Neural progenitor cell (in vitro differentiated cells): ENCODE data around the gene RFFL. TPM values are rescaled to one million over a fixed set of nuclear protein-coding genes. Genes with fewer than 3 reads are reported as not detected.

Experiments
- DNase-seq: peaks from one replicate; pipeline ENCODE4 v3.0.0-alpha.2; 2016; ENCODE audit warnings: low spot score
- H2AFZ ChIP-seq: fragments of 200-600 bp; sonication (generic); replicated peaks from 2 replicates; pipeline ENCODE4 v1.6.1; 2016; ENCODE audit warnings: antibody characterized with exemption
- H3F3A ChIP-seq: fragments of 200-600 bp; sonication (generic); 2 replicates; pipeline ENCODE4 v1.6.1; 2016; ENCODE audit warnings: antibody characterized with exemption, low read depth
- H3K27ac ChIP-seq: fragments of 200-600 bp; sonication (generic); 2 replicates; pipeline ENCODE4 v1.5.1; 2016; ENCODE audit warnings: mild to moderate bottlenecking
- H3K27me3 ChIP-seq: fragments of 200-600 bp; sonication (generic); 2 replicates; pipeline ENCODE4 v1.6.1; 2016; ENCODE audit warnings: mild to moderate bottlenecking, moderate library complexity
- H3K36me3 ChIP-seq: fragments of 200-600 bp; sonication (generic); 2 replicates; pipeline ENCODE4 v1.5.1; 2016
- H3K4me1 ChIP-seq: fragments of 200-600 bp; sonication (generic); 2 replicates; pipeline ENCODE4 v1.6.1; 2016; ENCODE audit warnings: mixed run types
- H3K4me2 ChIP-seq: fragments of 200-600 bp; sonication (generic); 2 replicates; pipeline ENCODE4 v1.6.1; 2016
- H3K4me3 ChIP-seq: fragments of 200-600 bp; sonication (generic); 2 replicates; pipeline ENCODE4 v1.5.1; 2016
- H3K79me2 ChIP-seq: fragments of 200-600 bp; sonication (generic); 2 replicates; pipeline ENCODE4 v1.6.1; 2016; ENCODE audit warnings: low read depth
- H3K9ac ChIP-seq: fragments of 200-600 bp; sonication (generic); 2 replicates; pipeline ENCODE4 v1.6.1; 2016
- H3K9me3 ChIP-seq: fragments of 200-600 bp; sonication (generic); 2 replicates; pipeline ENCODE4 v1.5.1; 2016; ENCODE audit warnings: low read depth
- H4K20me1 ChIP-seq: fragments of 200-600 bp; sonication (generic); 2 replicates; pipeline ENCODE4 v1.6.1; 2016; ENCODE audit warnings: low read depth
- H3K27ac Mint-ChIP-seq: 3 replicates; pipeline ENCODE4 v1.8.0; 2021; ENCODE audit warnings: mixed read lengths
- H3K27me3 Mint-ChIP-seq: 2 replicates; pipeline ENCODE4 v1.8.0; 2022; ENCODE audit warnings: low read depth, mild to moderate bottlenecking, inconsistent platforms, moderate library complexity, mixed read lengths; ENCODE audit not compliant: insufficient read depth
- H3K36me3 Mint-ChIP-seq: 3 replicates; pipeline ENCODE4 v1.8.0; 2021; ENCODE audit warnings: mixed read lengths
- H3K4me1 Mint-ChIP-seq: 3 replicates; pipeline ENCODE4 v1.8.0; 2021; ENCODE audit warnings: mixed read lengths
- H3K4me3 Mint-ChIP-seq: 3 replicates; pipeline ENCODE4 v1.8.0; 2021; ENCODE audit warnings: mild to moderate bottlenecking, moderate library complexity, mixed read lengths
- H3K9me3 Mint-ChIP-seq: 3 replicates; pipeline ENCODE4 v1.8.0; 2020; ENCODE audit warnings: mixed read lengths
- EZH2 ChIP-seq: fragments of 200-600 bp; sonication (generic); IDR thresholded peaks from 2 replicates; pipeline ENCODE4 v1.6.1; 2017; ENCODE audit warnings: antibody characterized with exemption, mild to moderate bottlenecking, moderate library complexity
- EZH2phosphoT487 ChIP-seq: fragments of 200-600 bp; sonication (generic); IDR thresholded peaks from 2 replicates; pipeline ENCODE4 v1.6.1; 2017; ENCODE audit warnings: antibody characterized with exemption
- total RNA-seq: library from RNA; depleted of rRNA; stranded (reverse); fragments of >200 nt; gene quantifications from 2 replicates; pipeline ENCODE4 v1.2.3, GENCODE V29; 2015; ENCODE audit warnings: low replicate concordance
- TF ChIP-seq, protein P1 (sequence below): fragments of 200-600 bp; sonication (generic); IDR thresholded peaks from 2 replicates; pipeline ENCODE4 v1.5.1; 2017; ENCODE audit warnings: antibody characterized with exemption, mild to moderate bottlenecking

The RFFL gene
- total RNA-seq, 1 donor from 2014 or later: 20.6 TPM

DNA sequence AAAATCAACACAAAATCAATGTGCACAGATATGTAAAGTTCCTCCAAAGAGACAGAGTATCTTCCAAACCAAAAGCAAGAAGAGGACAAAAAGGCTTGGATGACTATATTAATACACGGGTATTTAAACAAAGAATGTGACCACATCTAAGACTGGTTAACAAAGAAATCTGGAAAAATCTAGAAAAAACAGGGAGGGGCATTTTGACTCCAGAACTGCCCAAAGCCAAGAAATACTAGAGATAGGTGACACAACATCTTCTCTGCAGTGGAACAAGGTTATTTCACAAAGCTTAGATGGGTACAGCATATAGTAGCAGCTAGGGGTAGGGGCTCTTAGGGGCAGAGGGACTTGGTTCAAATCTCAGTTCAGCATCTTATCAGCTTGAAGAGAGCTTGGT lies 10.3 kb downstream of the RFFL start:
- no peak overlapping the region for H3K9ac ChIP-seq
- H4K20me1 ChIP-seq: no peaks in the 10 kb centered on the region
- H3K27me3 Mint-ChIP-seq: peaks cover 2% of the 10 kb centered on the region
- no peak overlapping the region for H3K4me3 Mint-ChIP-seq
- no peaks in the 10 kb centered on the region for H3K36me3 Mint-ChIP-seq
- H3K36me3 ChIP-seq: no peaks in the 10 kb centered on the region
- TF ChIP-seq EZH2 (no peak), EZH2phosphoT487 (no peak)
- TF ChIP-seq, protein P1, sequence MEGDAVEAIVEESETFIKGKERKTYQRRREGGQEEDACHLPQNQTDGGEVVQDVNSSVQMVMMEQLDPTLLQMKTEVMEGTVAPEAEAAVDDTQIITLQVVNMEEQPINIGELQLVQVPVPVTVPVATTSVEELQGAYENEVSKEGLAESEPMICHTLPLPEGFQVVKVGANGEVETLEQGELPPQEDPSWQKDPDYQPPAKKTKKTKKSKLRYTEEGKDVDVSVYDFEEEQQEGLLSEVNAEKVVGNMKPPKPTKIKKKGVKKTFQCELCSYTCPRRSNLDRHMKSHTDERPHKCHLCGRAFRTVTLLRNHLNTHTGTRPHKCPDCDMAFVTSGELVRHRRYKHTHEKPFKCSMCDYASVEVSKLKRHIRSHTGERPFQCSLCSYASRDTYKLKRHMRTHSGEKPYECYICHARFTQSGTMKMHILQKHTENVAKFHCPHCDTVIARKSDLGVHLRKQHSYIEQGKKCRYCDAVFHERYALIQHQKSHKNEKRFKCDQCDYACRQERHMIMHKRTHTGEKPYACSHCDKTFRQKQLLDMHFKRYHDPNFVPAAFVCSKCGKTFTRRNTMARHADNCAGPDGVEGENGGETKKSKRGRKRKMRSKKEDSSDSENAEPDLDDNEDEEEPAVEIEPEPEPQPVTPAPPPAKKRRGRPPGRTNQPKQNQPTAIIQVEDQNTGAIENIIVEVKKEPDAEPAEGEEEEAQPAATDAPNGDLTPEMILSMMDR: no peak
- no peak overlapping the region for H2AFZ ChIP-seq
- peaks cover 39% of the 10 kb centered on the region for H3K4me1 ChIP-seq
- H3K9me3 Mint-ChIP-seq: no peaks in the 10 kb centered on the region
- no peaks in the 10 kb centered on the region for H3K9me3 ChIP-seq
- H3K27ac ChIP-seq: no peak overlapping the region
- H3K4me2 ChIP-seq: no peak overlapping the region
- H3K27me3 ChIP-seq: no peaks in the 10 kb centered on the region
- no peak overlapping the region for H3K4me3 ChIP-seq
- H3K4me1 Mint-ChIP-seq: peaks cover 14% of the 10 kb centered on the region
- no peak overlapping the region for H3K27ac Mint-ChIP-seq
- H3F3A ChIP-seq: peaks cover 14% of the 10 kb centered on the region
- no peaks in the 10 kb centered on the region for H3K79me2 ChIP-seq
- DNase-seq: no peak

DNA sequence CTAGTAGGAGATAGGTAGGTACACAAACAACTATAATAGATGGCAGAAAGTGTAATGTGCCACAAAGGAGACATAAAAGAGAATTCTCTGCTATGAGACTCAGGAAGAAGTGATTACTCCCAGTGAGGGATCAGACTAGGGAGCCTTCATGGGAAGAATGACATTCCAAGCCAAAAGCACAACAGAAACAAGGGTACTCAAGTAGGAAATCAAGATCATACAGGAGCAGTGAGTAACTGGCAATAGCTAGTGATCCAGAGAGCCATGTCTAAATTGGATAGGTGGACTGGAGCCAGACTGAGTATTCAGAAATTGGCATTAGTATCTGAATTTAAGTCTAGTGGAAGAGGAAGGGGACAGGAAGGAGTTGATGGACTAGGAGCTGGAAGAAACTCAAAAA lies 10.7 kb downstream of the RFFL start:
- H3K9me3 ChIP-seq: no peaks in the 10 kb centered on the region
- H2AFZ ChIP-seq: no peak overlapping the region
- peaks cover 17% of the 10 kb centered on the region for H3F3A ChIP-seq
- Mint-ChIP-seq H3K4me3 (no peak overlapping the region), H3K27me3 (peaks cover 2% of the 10 kb centered on the region), H3K9me3 (no peaks in the 10 kb centered on the region), H3K27ac (no peak overlapping the region), H3K36me3 (no peaks in the 10 kb centered on the region), H3K4me1 (peaks cover 14% of the 10 kb centered on the region)
- peaks cover 41% of the 10 kb centered on the region for H3K4me1 ChIP-seq
- H3K4me2 ChIP-seq: no peak overlapping the region
- TF ChIP-seq, protein P1: no peak
- TF ChIP-seq EZH2 (no peak), EZH2phosphoT487 (no peak)
- no peaks in the 10 kb centered on the region for H3K27me3 ChIP-seq
- H3K27ac ChIP-seq: no peak overlapping the region
- H4K20me1 ChIP-seq: no peaks in the 10 kb centered on the region
- no peak overlapping the region for H3K9ac ChIP-seq
- H3K36me3 ChIP-seq: no peaks in the 10 kb centered on the region
- no peak overlapping the region for H3K4me3 ChIP-seq
- DNase-seq: no peak
- H3K79me2 ChIP-seq: no peaks in the 10 kb centered on the region

DNA sequence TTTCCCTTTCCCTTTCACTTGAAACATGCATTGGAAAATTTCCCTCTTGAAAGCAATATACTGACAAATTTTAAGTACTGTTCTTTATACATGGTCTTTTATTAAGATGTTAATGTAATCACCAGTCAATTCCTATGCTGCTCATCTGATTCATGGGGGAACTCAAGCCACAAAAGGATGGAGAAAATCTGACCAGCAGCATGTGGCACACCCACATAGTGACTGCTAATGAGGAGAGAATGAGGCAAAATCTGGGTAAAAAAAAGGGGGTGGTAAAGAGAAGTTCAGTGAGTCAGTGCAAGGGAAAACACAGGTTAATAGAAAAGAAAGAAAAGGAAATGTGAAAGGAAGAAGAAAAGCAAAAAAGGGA lies 11.3 kb downstream of the RFFL start:
- Histone ChIP-seq H3K36me3 (no peaks in the 10 kb centered on the region), H4K20me1 (no peaks in the 10 kb centered on the region), H3K4me3 (no peak overlapping the region), H2AFZ (no peak overlapping the region), H3K4me2 (no peak overlapping the region), H3F3A (peaks cover 22% of the 10 kb centered on the region), H3K9ac (no peak overlapping the region), H3K27me3 (no peaks in the 10 kb centered on the region), H3K27ac (no peak overlapping the region), H3K9me3 (no peaks in the 10 kb centered on the region), H3K4me1 (peaks cover 46% of the 10 kb centered on the region), H3K79me2 (no peaks in the 10 kb centered on the region)
- Mint-ChIP-seq H3K36me3 (no peaks in the 10 kb centered on the region), H3K27ac (no peak overlapping the region), H3K27me3 (peaks cover 2% of the 10 kb centered on the region), H3K4me1 (peaks cover 14% of the 10 kb centered on the region), H3K9me3 (no peaks in the 10 kb centered on the region), H3K4me3 (no peak overlapping the region)
- no peak for DNase-seq
- TF ChIP-seq EZH2phosphoT487 (no peak), EZH2 (no peak)
- TF ChIP-seq, protein P1: no peak
